ENCODE measurements around the gene PPP1R26.
"Not testable (repeated sequence)": the region's sequence is repeated elsewhere in the genome, so short reads cannot be mapped to it uniquely, and the experiment has no call there.

- TF ChIP-seq, protein P1, sequence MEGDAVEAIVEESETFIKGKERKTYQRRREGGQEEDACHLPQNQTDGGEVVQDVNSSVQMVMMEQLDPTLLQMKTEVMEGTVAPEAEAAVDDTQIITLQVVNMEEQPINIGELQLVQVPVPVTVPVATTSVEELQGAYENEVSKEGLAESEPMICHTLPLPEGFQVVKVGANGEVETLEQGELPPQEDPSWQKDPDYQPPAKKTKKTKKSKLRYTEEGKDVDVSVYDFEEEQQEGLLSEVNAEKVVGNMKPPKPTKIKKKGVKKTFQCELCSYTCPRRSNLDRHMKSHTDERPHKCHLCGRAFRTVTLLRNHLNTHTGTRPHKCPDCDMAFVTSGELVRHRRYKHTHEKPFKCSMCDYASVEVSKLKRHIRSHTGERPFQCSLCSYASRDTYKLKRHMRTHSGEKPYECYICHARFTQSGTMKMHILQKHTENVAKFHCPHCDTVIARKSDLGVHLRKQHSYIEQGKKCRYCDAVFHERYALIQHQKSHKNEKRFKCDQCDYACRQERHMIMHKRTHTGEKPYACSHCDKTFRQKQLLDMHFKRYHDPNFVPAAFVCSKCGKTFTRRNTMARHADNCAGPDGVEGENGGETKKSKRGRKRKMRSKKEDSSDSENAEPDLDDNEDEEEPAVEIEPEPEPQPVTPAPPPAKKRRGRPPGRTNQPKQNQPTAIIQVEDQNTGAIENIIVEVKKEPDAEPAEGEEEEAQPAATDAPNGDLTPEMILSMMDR (IDR thresholded peaks at IDR 0.05), result not testable (repeated sequence)
- not testable (repeated sequence) for TF ChIP-seq EP300, POLR2AphosphoS5 (IDR thresholded peaks at IDR 0.05)
These were observed 34.3 kb downstream of the PPP1R26 start for GRCh38 chr9:135513906-135514305.

Data from esophagus muscularis mucosa (tissue), 4 donors.